CD4-positive, alpha-beta T cell (primary cell): ENCODE measurements around the gene PCBP2. TPM values are rescaled to one million over a fixed set of nuclear protein-coding genes. Genes with fewer than 3 reads are reported as not detected.
"Not testable (repeated sequence)": the region's sequence is repeated elsewhere in the genome, so short reads cannot be mapped to it uniquely, and the experiment has no call there.

Source experiments
- ATAC-seq: fragments of 200-7000 bp; cut with Tn5 transposase; one replicate; pipeline ENCODE4 v1.10.0; 2022; ENCODE audit warnings: mild to moderate bottlenecking; ENCODE audit not compliant: poor library complexity
- CTCF ChIA-PET: fragments of 350-600 bp; sonication (Branson Sonifier 250); formaldehyde crosslinking; loops from one replicate; lab custom pipeline; 2021; ENCODE audit warnings: antibody characterized with exemption, inconsistent platforms; lab: Charles Lee
- POLR2A ChIA-PET: fragments of 350-600 bp; sonication (Branson Sonifier 250); formaldehyde crosslinking; loops from one replicate; lab custom pipeline; 2021; ENCODE audit warnings: antibody characterized with exemption, inconsistent platforms; lab: Charles Lee
- DNase-seq, 14 experiments: peaks; one replicate each; pipeline ENCODE4 v3.0.0-alpha.2; 2013 to 2020; ENCODE audit warnings: mixed read lengths in 2 of 14
- H3K27ac ChIP-seq, 2 donors: one replicate each; pipeline versions ENCODE4 v1.5.1 to v1.7.0; 2013; ENCODE audit warnings: low read length in 2 of 2, low read depth in 1 of 2, mild to moderate bottlenecking in 1 of 2
- H3K27me3 ChIP-seq, 2 experiments: 1 replicate in 1 of 2; 2 replicates in 1 of 2; pipeline versions ENCODE4 v1.6.1 to v1.7.0; 2013; ENCODE audit warnings: low read length in 2 of 2, control low read depth in 1 of 2, mild to moderate bottlenecking in 1 of 2, moderate library complexity in 1 of 2; ENCODE audit not compliant: insufficient read depth in 2 of 2, control insufficient read depth in 1 of 2
- H3K36me3 ChIP-seq: one replicate; pipeline ENCODE4 v1.6.1; 2013; ENCODE audit warnings: low read length, control low read depth; ENCODE audit not compliant: insufficient read depth
- H3K4me1 ChIP-seq: one replicate; pipeline ENCODE4 v1.6.1; 2013; ENCODE audit warnings: low read length, control low read depth; ENCODE audit not compliant: insufficient read depth
- H3K4me3 ChIP-seq: one replicate; pipeline ENCODE4 v1.5.1; 2013; ENCODE audit warnings: mild to moderate bottlenecking, low read length, moderate library complexity
- H3K9me3 ChIP-seq, 2 experiments: 1 replicate in 1 of 2; 2 replicates in 1 of 2; pipeline versions ENCODE4 v1.6.1 to v1.7.0; 2013; ENCODE audit warnings: low read length in 2 of 2, mild to moderate bottlenecking in 2 of 2, control low read depth in 1 of 2, moderate library complexity in 1 of 2; ENCODE audit not compliant: control insufficient read depth in 1 of 2, insufficient read depth in 1 of 2
- H3K27ac Mint-ChIP-seq: one replicate; pipeline ENCODE4 v1.8.0; 2020; ENCODE audit warnings: mixed read lengths
- H3K27me3 Mint-ChIP-seq: one replicate; pipeline ENCODE4 v1.8.0; 2021; ENCODE audit warnings: mixed read lengths
- H3K36me3 Mint-ChIP-seq: one replicate; pipeline ENCODE4 v1.8.0; 2021; ENCODE audit warnings: low read depth, mixed read lengths
- H3K4me1 Mint-ChIP-seq: one replicate; pipeline ENCODE4 v1.8.0; 2021; ENCODE audit warnings: low read depth, mixed read lengths
- H3K4me3 Mint-ChIP-seq: one replicate; pipeline ENCODE4 v1.8.0; 2020; ENCODE audit warnings: mild to moderate bottlenecking, mixed read lengths
- H3K9me3 Mint-ChIP-seq: one replicate; pipeline ENCODE4 v1.8.0; 2020; ENCODE audit warnings: mixed read lengths
- intact Hi-C, 2 experiments: fragments of 100-400 bp; cut with DNase I in 1 of 2; cut with micrococcal nuclease in 1 of 2; formaldehyde crosslinking; loops; one replicate each; pipeline versions ENCODE4 v1.15.1 to v1.9.0; 2023 to 2025; cut with DNase I, micrococcal nuclease
- polyA plus RNA-seq, 2 donors: library from polyadenylated mRNA; unstranded; fragments of 120-200 nt; gene quantifications; one replicate each; pipeline ENCODE4 v1.2.1, GENCODE V29; 2013
- total RNA-seq, 174 experiments: library from RNA in 2 of 174; stranded (reverse) in 2 of 174; gene quantifications; one replicate each; pipeline ENCODE4 v1.2.3 and lab custom pipeline; 2021 to 2026
- TF ChIP-seq, protein P1 (sequence below): fragments of 200-600 bp; IDR thresholded peaks from one replicate; pipeline ENCODE4 v1.8.0; 2022; ENCODE audit warnings: antibody characterized with exemption, mild to moderate bottlenecking

Gene PCBP2
- total RNA-seq (1,000 to 10,000 TPM; 1,331 to 1,359 TPM), total RNA-seq (lab: John Stamatoyannopoulos, UW) (58.1 to 242 (median 91.7) reads per million in 172 experiments)
- 708 TPM for polyA plus RNA-seq (2013, experiment 1 of 2)
- 666 TPM for polyA plus RNA-seq (2013, experiment 2 of 2)

DNA sequence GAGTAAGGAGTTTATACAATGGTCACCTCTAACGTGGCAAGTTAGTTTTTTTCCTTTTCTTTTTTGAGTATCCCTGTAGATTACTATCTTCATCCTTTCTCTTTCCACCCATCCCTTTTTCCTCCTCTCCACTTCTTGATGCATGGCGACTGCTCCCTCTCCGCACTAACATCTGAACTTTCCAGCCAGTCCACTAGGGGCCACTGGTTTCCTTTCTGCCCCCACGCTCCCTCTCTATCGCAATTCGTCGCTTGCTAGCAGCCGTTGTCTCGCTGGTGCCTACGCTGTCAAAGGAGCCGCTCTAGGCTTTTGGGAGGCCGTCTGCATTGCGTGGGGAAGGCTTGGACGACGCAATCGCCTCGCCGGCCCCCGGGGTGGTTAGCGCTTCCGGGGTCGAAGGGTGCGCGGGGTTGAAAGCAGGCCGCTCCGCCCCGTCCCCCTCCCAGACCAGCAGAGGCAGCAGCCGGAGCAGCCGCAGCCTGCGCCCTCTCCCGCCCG is at the start of gene PCBP2:
PCBP2 (plus strand) TSS at position 442 of the 498 bp plus-strand sequence. CDS start 2,699 bp downstream, outside the sequence.
- no peaks in the 10 kb centered on the region for H3K27me3 ChIP-seq
- TF ChIP-seq, protein P1, sequence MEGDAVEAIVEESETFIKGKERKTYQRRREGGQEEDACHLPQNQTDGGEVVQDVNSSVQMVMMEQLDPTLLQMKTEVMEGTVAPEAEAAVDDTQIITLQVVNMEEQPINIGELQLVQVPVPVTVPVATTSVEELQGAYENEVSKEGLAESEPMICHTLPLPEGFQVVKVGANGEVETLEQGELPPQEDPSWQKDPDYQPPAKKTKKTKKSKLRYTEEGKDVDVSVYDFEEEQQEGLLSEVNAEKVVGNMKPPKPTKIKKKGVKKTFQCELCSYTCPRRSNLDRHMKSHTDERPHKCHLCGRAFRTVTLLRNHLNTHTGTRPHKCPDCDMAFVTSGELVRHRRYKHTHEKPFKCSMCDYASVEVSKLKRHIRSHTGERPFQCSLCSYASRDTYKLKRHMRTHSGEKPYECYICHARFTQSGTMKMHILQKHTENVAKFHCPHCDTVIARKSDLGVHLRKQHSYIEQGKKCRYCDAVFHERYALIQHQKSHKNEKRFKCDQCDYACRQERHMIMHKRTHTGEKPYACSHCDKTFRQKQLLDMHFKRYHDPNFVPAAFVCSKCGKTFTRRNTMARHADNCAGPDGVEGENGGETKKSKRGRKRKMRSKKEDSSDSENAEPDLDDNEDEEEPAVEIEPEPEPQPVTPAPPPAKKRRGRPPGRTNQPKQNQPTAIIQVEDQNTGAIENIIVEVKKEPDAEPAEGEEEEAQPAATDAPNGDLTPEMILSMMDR: peak; percentile 87
- no peaks in the 10 kb centered on the region for H3K9me3 Mint-ChIP-seq
- H3K4me1 Mint-ChIP-seq: peaks cover 46% of the 10 kb centered on the region
- ChIA-PET CTCF (interaction anchor here (0.7 to 3.0 kb wide), 5 partner anchors 9 to 128 kb away, joined by 3 to 14 read pairs (median 4); partner anchors contain the start of genes MAP3K12, PRR13 and TARBP2), POLR2A (interaction anchor here (0.6 to 1.4 kb wide), 3 partner anchors 10 to 57 kb away, joined by 3 to 5 read pairs (median 4); partner anchors contain the start of gene PRR13)
- peak within 1 kb of the TSS; percentile 89 for H3K27ac Mint-ChIP-seq
- no peaks in the 10 kb centered on the region for H3K27me3 Mint-ChIP-seq
- no peaks in the 10 kb centered on the region for H3K9me3 ChIP-seq
- peaks cover 66% of the 10 kb centered on the region for H3K36me3 Mint-ChIP-seq
- H3K4me3 ChIP-seq: peak within 1 kb of the TSS; percentile 86
- peak within 1 kb of the TSS; percentile 98 for H3K4me3 Mint-ChIP-seq
- H3K27ac ChIP-seq: peak within 1 kb of the TSS; percentile 93
- peaks cover 16% of the 10 kb centered on the region for H3K4me1 ChIP-seq
- DNase-seq (peak; percentile 93 to 99 (median 97)), ATAC-seq (peak; percentile 93)
- intact Hi-C loops: loop anchor here (1.0 to 10.0 kb wide), 6 partner anchors 10 to 447 kb away; partner anchors contain the start of genes TARBP2 (in 2 of the 2), AAAS (in 1 of the 2), EIF4B (in 1 of the 2) and PRR13 (in 1 of the 2)
- peaks cover 53% of the 10 kb centered on the region for H3K36me3 ChIP-seq

DNA sequence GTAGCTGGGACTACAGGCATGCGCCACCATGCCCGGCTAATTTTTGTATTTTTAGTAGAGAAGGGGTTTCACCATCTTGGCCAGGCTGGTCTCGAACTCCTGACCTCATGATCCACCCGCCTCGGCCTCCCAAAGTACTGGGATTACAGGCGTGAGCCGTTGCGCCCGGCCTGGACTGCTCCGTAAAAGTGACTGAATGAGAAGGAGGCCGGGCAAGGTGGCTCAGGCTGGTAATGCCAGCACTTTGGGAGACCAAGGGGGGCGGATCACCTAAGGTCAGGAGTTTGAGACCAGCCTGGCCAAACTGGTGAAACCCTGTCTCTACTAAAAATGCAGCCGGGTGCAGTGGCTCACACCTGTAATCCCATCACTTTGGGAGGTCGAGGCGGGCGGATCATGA is 49.6 kb upstream of the PCBP2 start:
- H3K9me3 Mint-ChIP-seq, DNase-seq, H3K4me1 ChIP-seq, H3K4me3 Mint-ChIP-seq, H3K9me3 ChIP-seq, H3K27me3 ChIP-seq, H3K27ac ChIP-seq, H3K4me3 ChIP-seq, ATAC-seq, H3K27ac Mint-ChIP-seq, CTCF ChIA-PET, intact Hi-C loops, H3K27me3 Mint-ChIP-seq: not testable (repeated sequence)
- Mint-ChIP-seq H3K36me3 (peaks cover 62% of the 10 kb centered on the region), H3K4me1 (peaks cover 13% of the 10 kb centered on the region)
- H3K36me3 ChIP-seq: peaks cover 27% of the 10 kb centered on the region
- POLR2A ChIA-PET: interaction anchor here (0.6 kb wide), 1 partner anchor 87 kb away, joined by 3 read pairs; no protein-coding TSS in a partner anchor

GRCh38 chr12:53402871-53403270 is 49.0 kb upstream of the PCBP2 start:
- CTCF ChIA-PET: no interaction called here
- no peaks in the 10 kb centered on the region for H3K9me3 ChIP-seq
- Mint-ChIP-seq H3K4me1 (peaks cover 9% of the 10 kb centered on the region), H3K27me3 (no peaks in the 10 kb centered on the region), H3K36me3 (peaks cover 58% of the 10 kb centered on the region), H3K27ac (no peak overlapping the region), H3K9me3 (no peaks in the 10 kb centered on the region), H3K4me3 (no peak overlapping the region)
- POLR2A ChIA-PET: no interaction called here
- intact Hi-C loops: no loop called here
- H3K27ac ChIP-seq: no peak overlapping the region
- peaks cover 31% of the 10 kb centered on the region for H3K36me3 ChIP-seq
- TF ChIP-seq, protein P1: no peak
- H3K27me3 ChIP-seq: no peaks in the 10 kb centered on the region
- no peaks in the 10 kb centered on the region for H3K4me1 ChIP-seq
- no peak overlapping the region for H3K4me3 ChIP-seq
- DNase-seq (no peak), ATAC-seq (no peak)
